Astrocyte (in vitro differentiated cells and primary cell): ENCODE measurements around the gene FZD7.

ENCODE experiments used
- CTCF ChIP-seq: IDR thresholded peaks from 2 replicates; pipeline ENCODE4 v1.5.1; 2011; ENCODE audit warnings: low read depth, mild to moderate bottlenecking, inconsistent platforms, low read length, moderate library complexity; ENCODE audit not compliant: insufficient read depth
- EZH2 ChIP-seq: IDR thresholded peaks from 2 replicates; pipeline ENCODE4 v1.6.1; 2012; ENCODE audit warnings: mild to moderate bottlenecking, low read length, inconsistent platforms; ENCODE audit not compliant: insufficient read depth

GRCh38 chr2:202016579-202017227 lies 17.0 kb upstream of the FZD7 start:
- no peak for TF ChIP-seq CTCF
- TF ChIP-seq EZH2, result no peak
